HPDE6-E6E7 (cell line): ENCODE measurements around the gene FGF9.

Source experiments
- DNase-seq: peaks from one replicate; pipeline ENCODE4 v3.0.0; 2011; ENCODE audit warnings: missing footprints; ENCODE audit errors: extremely low spot score

The FGF9 gene

GRCh38 chr13:21670883-21671619 is at the start of gene FGF9:
Gene FGF9 (plus strand): TSS chr13:21671073. CDS start chr13:21671913, 840 bp downstream.
- DNase-seq, result no peak

GRCh38 chr13:21625366-21625765 is 45.5 kb upstream of the FGF9 start:
- peak; percentile 15 for DNase-seq

GRCh38 chr13:21632196-21632595 is 38.7 kb upstream of the FGF9 start:
- DNase-seq, result no peak

GRCh38 chr13:21636656-21637055 is 34.2 kb upstream of the FGF9 start:
- DNase-seq, result no peak

GRCh38 chr13:21637296-21637695 is 33.6 kb upstream of the FGF9 start:
- DNase-seq, result peak; percentile 72

GRCh38 chr13:21638319-21639282 is 32.3 kb upstream of the FGF9 start:
- peak; percentile 19 for DNase-seq

- no peak for DNase-seq
Observed at GRCh38 chr13:21639561-21639960, 31.3 kb upstream of the FGF9 start.

- DNase-seq, result peak; percentile 14
Observed at GRCh38 chr13:21641629-21642028, 29.2 kb upstream of the FGF9 start.

GRCh38 chr13:21657538-21657937 is 13.3 kb upstream of the FGF9 start:
- DNase-seq, result no peak

- no peak for DNase-seq
Observed at GRCh38 chr13:21659087-21659486, 11.8 kb upstream of the FGF9 start.

GRCh38 chr13:21661097-21661909 is 9.6 kb upstream of the FGF9 start:
- no peak for DNase-seq

- no peak for DNase-seq
Observed at GRCh38 chr13:21663197-21663596, 7.7 kb upstream of the FGF9 start.

GRCh38 chr13:21668732-21669275 is 2.1 kb upstream of the FGF9 start:
- no peak for DNase-seq

GRCh38 chr13:21670006-21670882 is 629 bp upstream of the FGF9 start:
- DNase-seq, result no peak

GRCh38 chr13:21671620-21672286 is 880 bp downstream of the FGF9 start:
- no peak for DNase-seq

- DNase-seq, result no peak
Observed at GRCh38 chr13:21672287-21672680, 1.4 kb downstream of the FGF9 start.

GRCh38 chr13:21672796-21673538 is 2.1 kb downstream of the FGF9 start:
- DNase-seq, result no peak

- no peak for DNase-seq
Observed at GRCh38 chr13:21673539-21673788, 2.6 kb downstream of the FGF9 start.

GRCh38 chr13:21673789-21674489 is 3.1 kb downstream of the FGF9 start:
- DNase-seq, result no peak
